ENCODE measurements around the gene CYP39A1. TPM values are rescaled to one million over a fixed set of nuclear protein-coding genes. Genes with fewer than 3 reads are reported as not detected.

The CYP39A1 gene
- total RNA-seq, 1 donor: 2.6 TPM

DNA sequence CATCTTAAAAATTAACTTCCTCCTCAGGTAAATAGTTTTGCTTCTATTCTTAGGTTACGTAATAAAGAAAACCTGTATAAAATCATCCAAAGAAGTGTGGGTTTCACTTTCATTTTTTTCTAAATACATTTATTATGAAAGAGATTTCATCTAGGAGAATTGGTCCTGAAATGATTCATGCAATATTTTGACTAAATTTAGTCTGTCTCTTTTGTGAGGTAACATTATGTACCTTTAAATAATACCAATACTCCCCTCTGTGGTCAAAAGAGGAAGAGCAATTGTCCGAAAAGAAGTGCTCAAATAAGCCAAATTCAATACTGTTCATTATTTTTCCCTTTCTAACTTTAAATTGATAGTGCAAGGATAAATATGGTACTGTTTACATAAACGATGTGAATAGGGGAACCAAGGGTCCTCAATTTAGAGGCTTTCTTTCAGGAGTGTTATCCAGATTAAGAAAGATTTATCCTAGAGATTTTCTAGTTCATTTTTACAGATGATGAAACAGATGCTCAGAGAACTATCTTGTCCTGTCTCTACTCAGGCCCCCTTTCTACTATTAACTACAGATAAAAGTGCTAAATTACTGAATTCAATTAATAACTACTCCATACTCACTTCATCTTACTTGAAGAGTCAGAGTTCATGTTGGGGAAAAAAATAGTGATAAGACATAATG, 26.2 kb downstream of the CYP39A1 start:
- H3K4me3 ChIP-seq (ENCODE audit: low read depth, low read length): no peak overlapping the region
- peak; percentile 41 for DNase-seq (ENCODE audit: low read depth)
- TF ChIP-seq CTCF (IDR thresholded peaks at IDR 0.05; ENCODE audit: insufficient read depth, low read depth, low read length): peak; percentile 64

- no peak for TF ChIP-seq CTCF (IDR thresholded peaks at IDR 0.05; ENCODE audit: insufficient read depth, low read depth, low read length)
These were observed 33.9 kb downstream of the CYP39A1 start for GRCh38 chr6:46618726-46619125.

GRCh38 chr6:46612645-46613044, 40.0 kb downstream of the CYP39A1 start:
- no peak overlapping the region for H3K4me3 ChIP-seq (ENCODE audit: low read depth, low read length)
- DNase-seq (ENCODE audit: low read depth): no peak
- TF ChIP-seq CTCF (IDR thresholded peaks at IDR 0.05; ENCODE audit: insufficient read depth, low read depth, low read length): no peak

More at GRCh38 chr6:46618726-46619125, 33.9 kb downstream of the CYP39A1 start:
- H3K4me3 ChIP-seq (ENCODE audit: low read depth, low read length): no peak overlapping the region
- no peak for DNase-seq (ENCODE audit: low read depth)

DNA sequence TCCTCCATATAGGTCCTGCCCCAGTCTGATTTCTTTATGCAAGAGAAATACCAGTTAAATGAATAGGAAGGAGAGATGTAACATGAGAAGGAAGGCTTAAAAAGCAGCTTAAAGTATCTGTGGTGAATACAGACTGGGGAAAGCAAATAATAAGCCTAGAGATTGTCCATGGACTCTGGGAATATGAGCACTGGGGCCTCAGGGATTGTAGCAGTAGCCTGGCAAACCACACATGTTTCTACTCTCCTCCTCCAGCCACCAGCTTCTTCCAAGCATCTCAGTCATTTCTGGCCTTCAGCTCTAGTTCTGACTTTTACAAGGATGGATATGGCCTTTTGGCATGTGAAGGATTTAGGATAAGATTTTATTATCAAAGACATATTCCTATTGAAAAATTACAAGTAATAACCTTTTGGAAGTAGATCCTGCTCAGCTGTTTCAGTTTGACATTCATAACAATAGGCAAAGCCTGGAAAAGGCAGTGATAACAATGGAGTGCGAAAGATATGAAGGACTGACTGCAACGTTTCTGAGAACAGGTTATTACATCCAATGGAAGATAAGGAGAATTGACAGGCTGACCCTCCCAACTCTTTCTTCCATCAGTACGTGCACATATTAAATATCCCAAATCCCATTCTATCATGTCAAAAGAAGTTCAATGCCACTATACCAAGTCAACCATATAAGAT, 41.6 kb downstream of the CYP39A1 start:
- no peak for TF ChIP-seq CTCF (IDR thresholded peaks at IDR 0.05; ENCODE audit: insufficient read depth, low read depth, low read length)
- H3K4me3 ChIP-seq (ENCODE audit: low read depth, low read length): no peak overlapping the region
- DNase-seq (ENCODE audit: low read depth): no peak

DNA sequence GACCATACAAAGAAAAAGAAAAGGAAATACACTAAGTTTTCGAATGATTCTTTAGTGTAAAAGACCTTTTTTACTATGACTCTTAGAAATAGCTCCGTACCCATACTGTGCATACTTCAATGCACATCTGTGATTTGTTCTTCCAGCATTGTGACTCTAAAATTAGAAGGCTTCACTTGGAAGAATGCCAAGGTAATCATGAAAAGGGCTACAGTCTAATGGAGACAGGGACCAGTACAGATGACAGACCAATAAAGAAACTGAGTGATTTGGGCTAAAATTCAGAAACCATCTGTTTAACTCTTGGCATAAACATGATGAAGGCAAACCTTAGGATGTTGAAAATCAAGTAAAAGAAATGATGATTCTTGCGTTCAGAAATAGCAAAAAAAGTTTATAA, 46.3 kb downstream of the CYP39A1 start:
- no peak for TF ChIP-seq CTCF (IDR thresholded peaks at IDR 0.05; ENCODE audit: insufficient read depth, low read depth, low read length)
- no peak overlapping the region for H3K4me3 ChIP-seq (ENCODE audit: low read depth, low read length)
- DNase-seq (ENCODE audit: low read depth): no peak

DNA sequence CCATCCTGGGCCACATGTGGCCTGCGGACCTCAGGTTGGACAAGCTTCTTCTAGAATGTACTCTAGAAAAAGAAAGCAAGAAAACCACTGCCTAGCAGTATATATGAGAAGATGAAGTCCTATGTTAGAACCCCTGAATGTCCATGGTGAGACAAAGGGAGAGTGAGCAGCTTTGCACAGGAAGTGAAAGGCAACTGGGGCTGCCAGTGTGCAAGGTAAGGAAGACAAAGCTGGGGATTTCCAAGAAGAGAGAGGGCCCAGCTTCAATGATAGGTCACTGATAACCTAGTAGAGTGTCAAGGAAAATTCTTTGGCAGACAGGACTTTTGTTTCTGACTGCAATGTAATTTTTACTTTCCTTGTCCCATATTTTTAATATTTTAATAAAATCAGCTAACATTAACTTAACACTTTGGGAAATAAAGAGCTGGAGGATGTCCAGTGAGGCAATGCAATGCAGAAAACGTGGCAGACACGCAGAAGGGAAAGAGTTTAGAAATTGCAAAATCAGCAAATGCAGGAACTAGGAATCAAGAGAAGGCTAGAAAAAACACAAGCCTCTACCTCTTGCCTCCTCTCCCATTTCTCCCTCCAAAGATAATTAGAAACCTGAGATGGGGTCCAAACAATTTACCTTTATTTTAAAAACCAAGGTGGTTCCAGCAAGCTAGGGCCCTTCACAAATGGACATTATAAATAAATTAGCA, 47.4 kb downstream of the CYP39A1 start:
- no peak for DNase-seq (ENCODE audit: low read depth)
- no peak overlapping the region for H3K4me3 ChIP-seq (ENCODE audit: low read depth, low read length)
- TF ChIP-seq CTCF (IDR thresholded peaks at IDR 0.05; ENCODE audit: insufficient read depth, low read depth, low read length): no peak
